CD8-positive, alpha-beta memory T cell (primary cell): Measurements from ENCODE around the gene HDGF. TPM values are rescaled to one million over a fixed set of nuclear protein-coding genes. Genes with fewer than 3 reads are reported as not detected.
A peak's percentile ranks its signal among the peaks of the same experiment; 100 is the strongest.

Experiments
- CTCF ChIA-PET: fragments of 350-600 bp; sonication (Branson Sonifier 250); formaldehyde crosslinking; loops from one replicate; lab custom pipeline; 2021; ENCODE audit warnings: antibody characterized with exemption; lab: Charles Lee
- POLR2A ChIA-PET: fragments of 350-600 bp; sonication (Branson Sonifier 250); formaldehyde crosslinking; loops from one replicate; lab custom pipeline; 2021; ENCODE audit warnings: antibody characterized with exemption; lab: Charles Lee
- DNase-seq, 5 donors: peaks; one replicate each; pipeline versions ENCODE4 v3.0.0 to v3.0.0-alpha.2; 2020 to 2022; ENCODE audit warnings: mixed read lengths in 1 of 5
- H3K27ac ChIP-seq: one replicate; pipeline ENCODE4 v1.7.0; 2013; ENCODE audit warnings: low read depth, mild to moderate bottlenecking, low read length, moderate library complexity
- H3K27me3 ChIP-seq: 2 replicates; pipeline ENCODE4 v1.7.0; 2013; ENCODE audit warnings: low read length, mild to moderate bottlenecking; ENCODE audit not compliant: insufficient read depth, poor library complexity, severe bottlenecking
- H3K36me3 ChIP-seq: 2 replicates; pipeline ENCODE4 v1.7.0; 2013; ENCODE audit warnings: mild to moderate bottlenecking, low read length, moderate library complexity; ENCODE audit not compliant: insufficient read depth
- H3K4me1 ChIP-seq: 2 replicates; pipeline ENCODE4 v1.7.0; 2013; ENCODE audit warnings: mild to moderate bottlenecking, low read length, moderate library complexity; ENCODE audit not compliant: insufficient read depth
- H3K4me3 ChIP-seq: 2 replicates; pipeline ENCODE4 v1.7.0; 2013; ENCODE audit warnings: mild to moderate bottlenecking, low read length
- H3K9me3 ChIP-seq: 2 replicates; pipeline ENCODE4 v1.7.0; 2013; ENCODE audit warnings: mild to moderate bottlenecking, low read length
- H3K27ac Mint-ChIP-seq, 8 donors: one replicate each; pipeline ENCODE4 v1.8.0; 2020 to 2021; ENCODE audit warnings: mixed read lengths in 8 of 8, mild to moderate bottlenecking in 6 of 8, inconsistent platforms in 3 of 8, moderate library complexity in 3 of 8
- H3K27me3 Mint-ChIP-seq, 2 donors: one replicate each; pipeline ENCODE4 v1.8.0; 2020 to 2021; ENCODE audit warnings: mixed read lengths in 2 of 2, mild to moderate bottlenecking in 1 of 2, moderate library complexity in 1 of 2
- H3K36me3 Mint-ChIP-seq, 3 donors: one replicate each; pipeline ENCODE4 v1.8.0; 2020 to 2021; ENCODE audit warnings: mixed read lengths in 3 of 3, inconsistent platforms in 1 of 3, mild to moderate bottlenecking in 1 of 3
- H3K4me1 Mint-ChIP-seq, 3 donors: one replicate each; pipeline ENCODE4 v1.8.0; 2020 to 2021; ENCODE audit warnings: mixed read lengths in 3 of 3, inconsistent platforms in 1 of 3, mild to moderate bottlenecking in 1 of 3
- H3K4me3 Mint-ChIP-seq, 7 donors: one replicate each; pipeline ENCODE4 v1.8.0; 2020 to 2021; ENCODE audit warnings: mixed read lengths in 7 of 7, mild to moderate bottlenecking in 6 of 7, moderate library complexity in 4 of 7, inconsistent platforms in 2 of 7
- H3K9me3 Mint-ChIP-seq, 5 donors: one replicate each; pipeline ENCODE4 v1.8.0; 2020 to 2022; ENCODE audit warnings: mixed read lengths in 5 of 5, mild to moderate bottlenecking in 3 of 5, moderate library complexity in 2 of 5, inconsistent platforms in 1 of 5
- polyA plus RNA-seq: library from polyadenylated mRNA; unstranded; fragments of 300-500 nt; fragmentation: Illumina TruSeq; gene quantifications from one replicate; pipeline ENCODE4 v1.2.3, GENCODE V29; 2021
- total RNA-seq, 2 experiments: library from RNA; stranded (reverse); gene quantifications; one replicate each; pipeline ENCODE4 v1.2.3, GENCODE V29; 2021

The HDGF gene
- total and polyA plus RNA-seq, 3 experiments from 2014 or later = 46.0 to 299 (median 297) TPM

DNA sequence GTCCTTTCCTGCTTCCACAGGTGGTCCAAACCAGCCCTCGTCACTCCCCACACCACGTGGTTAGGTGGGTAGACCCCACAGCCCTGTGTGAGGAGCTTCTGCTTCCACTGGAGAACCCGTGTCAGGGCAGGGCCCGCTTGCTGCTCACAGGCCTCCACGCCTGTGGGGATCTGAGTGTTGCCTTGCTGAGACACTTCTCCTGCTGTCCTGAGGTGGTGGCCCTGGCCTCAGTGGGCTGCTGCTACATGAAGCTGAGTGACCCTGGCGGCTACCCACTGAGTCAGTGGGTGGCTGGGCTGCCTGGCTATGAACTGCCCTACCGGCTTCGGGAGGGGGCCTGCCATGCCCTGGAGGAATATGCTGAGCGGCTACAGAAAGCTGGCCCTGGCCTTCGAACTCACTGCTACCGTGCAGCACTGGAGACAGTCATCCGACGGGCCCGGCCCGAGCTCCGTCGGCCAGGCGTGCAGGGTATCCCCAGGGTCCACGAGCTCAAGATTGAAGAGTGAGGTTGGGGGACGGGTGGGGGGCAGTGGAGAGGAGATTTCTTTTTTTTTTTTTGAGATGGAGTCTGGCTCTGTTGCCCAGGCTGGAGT, 17.4 kb downstream of the HDGF start:
- H3K9me3 ChIP-seq = no peaks in the 10 kb centered on the region
- H3K36me3 ChIP-seq = peaks cover 13% of the 10 kb centered on the region
- peaks cover 0 to 2% of the 10 kb centered on the region in 2 donors for H3K27me3 Mint-ChIP-seq
- peak overlapping the region in 1 of 8 donors; percentile 45 for H3K27ac Mint-ChIP-seq
- H3K4me3 ChIP-seq = no peak overlapping the region
- no peak overlapping the region for H3K27ac ChIP-seq
- no peak overlapping the region for H3K4me3 Mint-ChIP-seq
- H3K27me3 ChIP-seq = no peaks in the 10 kb centered on the region
- no peak for DNase-seq
- POLR2A ChIA-PET = interaction anchor here (0.6 kb wide), 1 partner anchor 22 kb away, joined by 10 read pairs; no protein-coding TSS in a partner anchor
- H3K4me1 Mint-ChIP-seq = peaks cover 13 to 22% (median 13%) of the 10 kb centered on the region in 3 donors
- no peaks in the 10 kb centered on the region for H3K9me3 Mint-ChIP-seq
- CTCF ChIA-PET = interaction anchor here (1.5 to 4.6 kb wide), 2 partner anchors 8 to 47 kb away, joined by 3 to 20 read pairs; no protein-coding TSS in a partner anchor
- H3K4me1 ChIP-seq = no peaks in the 10 kb centered on the region
- H3K36me3 Mint-ChIP-seq = peaks cover 0 to 44% (median 5%) of the 10 kb centered on the region in 3 donors

DNA sequence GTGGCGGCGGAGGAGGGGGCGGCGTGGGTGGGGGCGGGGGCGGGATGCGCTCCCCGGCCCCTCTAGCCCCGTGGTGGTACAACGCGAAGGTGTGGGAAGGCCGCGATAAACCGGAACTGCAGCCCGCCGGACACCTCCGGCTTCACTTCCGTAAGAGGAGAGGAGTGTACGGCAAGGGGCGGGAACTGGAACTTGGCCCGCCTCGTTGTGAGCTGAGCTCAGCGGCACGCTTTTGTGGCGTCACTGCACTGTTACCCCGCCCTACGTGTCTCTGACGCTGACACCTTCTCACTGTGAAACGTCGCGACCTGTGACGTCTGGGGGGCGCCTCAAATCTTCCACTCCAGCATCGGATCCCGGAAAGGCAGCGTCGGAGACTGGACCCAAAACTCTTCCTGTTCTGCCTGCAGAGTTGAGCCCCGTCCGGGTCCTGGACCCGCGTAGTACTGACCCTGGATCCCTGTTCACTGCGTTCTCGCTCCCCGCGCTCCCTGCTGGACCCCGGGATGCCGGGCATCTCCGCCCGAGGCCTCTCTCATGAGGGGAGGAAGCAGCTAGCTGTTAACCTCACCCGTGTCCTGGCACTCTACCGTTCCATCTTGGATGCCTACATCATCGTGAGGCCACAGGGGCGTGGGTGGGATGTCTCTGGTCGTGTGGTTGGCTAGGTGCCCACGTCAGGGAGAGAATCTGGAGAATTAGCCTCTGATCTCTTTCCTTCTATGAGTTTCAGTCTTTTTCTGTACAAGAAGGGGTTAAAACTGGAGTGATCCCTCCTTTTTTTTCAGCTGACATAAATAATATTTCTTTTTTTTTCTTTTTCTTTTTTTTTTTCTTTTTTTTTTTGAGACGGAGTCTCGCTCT, 22.6 kb downstream of the HDGF start, which contains the start of gene ISG20L2:
Gene ISG20L2 (minus strand): TSS at position 168 of the 864 bp plus-strand sequence. CDS start 1,114 bp downstream, outside the sequence.
- Histone ChIP-seq H3K9me3 (no peaks in the 10 kb centered on the region), H3K36me3 (peaks cover 9% of the 10 kb centered on the region), H3K27ac (peak within 1 kb of the TSS; percentile 98), H3K4me1 (peaks cover 37% of the 10 kb centered on the region), H3K4me3 (peak within 1 kb of the TSS; percentile 97), H3K27me3 (no peaks in the 10 kb centered on the region)
- Mint-ChIP-seq H3K27me3 (peaks cover 0 to 2% of the 10 kb centered on the region in 2 donors), H3K9me3 (no peaks in the 10 kb centered on the region), H3K4me1 (peaks cover 24 to 27% (median 24%) of the 10 kb centered on the region in 3 donors), H3K36me3 (peaks cover 7 to 38% (median 10%) of the 10 kb centered on the region in 3 donors), H3K4me3 (peak within 1 kb of the TSS in 1 of 7 donors; percentile 55), H3K27ac (peak within 1 kb of the TSS in 4 of 8 donors; percentile 99 to 100 (median 99))
- ChIA-PET CTCF (interaction anchor here (1.3 to 6.5 kb wide), 11 partner anchors 13 to 132 kb away, joined by 3 to 183 read pairs (median 52); partner anchors contain the start of genes CRABP2, HDGF, INSRR and MRPL24), POLR2A (interaction anchor here (0.6 to 4.2 kb wide), 10 partner anchors 10 to 42 kb away, joined by 3 to 45 read pairs (median 8); partner anchors contain the start of genes HDGF, MRPL24 and PRCC)
- peak; percentile 94 to 98 (median 96) for DNase-seq

DNA sequence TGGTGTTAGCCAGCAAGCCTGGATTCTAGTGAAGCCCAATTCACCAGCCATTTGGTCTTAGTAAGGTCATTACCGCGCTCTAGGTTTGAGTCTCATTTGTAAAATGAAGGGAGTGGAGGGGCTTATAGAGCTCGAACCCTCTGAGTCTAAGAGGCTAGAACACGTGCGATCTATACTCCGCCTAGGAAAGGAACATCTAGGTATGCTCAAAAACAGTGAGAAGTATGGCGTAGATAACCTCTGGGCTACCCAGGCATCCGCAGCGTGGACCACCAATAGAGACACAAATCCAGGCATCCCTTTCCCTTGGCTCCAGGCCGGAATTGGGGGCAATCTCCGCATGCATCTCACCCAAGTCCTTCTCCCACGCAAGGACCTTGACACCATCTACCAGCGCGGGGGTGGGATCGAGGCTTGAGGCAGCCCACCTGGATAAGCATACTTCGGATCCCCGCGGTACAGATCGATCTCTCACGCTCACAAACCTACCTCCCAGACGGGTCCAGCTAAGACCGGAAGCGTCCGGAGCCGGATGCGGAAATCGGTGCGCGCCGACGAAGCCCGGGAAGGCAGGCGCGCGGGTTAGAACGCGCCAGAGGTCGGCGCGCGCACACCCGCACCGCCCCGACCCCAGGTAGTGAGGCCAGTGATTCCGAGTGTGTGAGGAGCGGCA, 23.4 kb downstream of the HDGF start, which contains the start of gene METTL25B:
Gene METTL25B (plus strand): TSS at position 544 of the 673 bp plus-strand sequence. CDS start 636 bp downstream, outside the sequence.
- Mint-ChIP-seq H3K4me3 (peak within 1 kb of the TSS in 1 of 7 donors; percentile 55), H3K36me3 (peaks cover 9 to 42% (median 14%) of the 10 kb centered on the region in 3 donors), H3K4me1 (peaks cover 31 to 33% (median 32%) of the 10 kb centered on the region in 3 donors), H3K27me3 (peaks cover 0 to 2% of the 10 kb centered on the region in 2 donors), H3K9me3 (no peaks in the 10 kb centered on the region), H3K27ac (peak within 1 kb of the TSS in 4 of 8 donors; percentile 99 to 100 (median 99))
- H3K9me3 ChIP-seq = no peaks in the 10 kb centered on the region
- H3K4me3 ChIP-seq = peak within 1 kb of the TSS; percentile 97
- ChIA-PET CTCF (interaction anchor here (0.6 to 6.5 kb wide), 12 partner anchors 14 to 133 kb away, joined by 3 to 183 read pairs (median 30); partner anchors contain the start of genes CRABP2, HDGF, INSRR and MRPL24), POLR2A (interaction anchor here (0.6 to 4.2 kb wide), 12 partner anchors 11 to 133 kb away, joined by 3 to 45 read pairs (median 6); partner anchors contain the start of genes HDGF, MRPL24, NTRK1 and PRCC)
- peak in 4 of 5 donors; percentile 68 to 84 (median 74) for DNase-seq
- peaks cover 17% of the 10 kb centered on the region for H3K36me3 ChIP-seq
- H3K27ac ChIP-seq = peak within 1 kb of the TSS; percentile 98
- H3K27me3 ChIP-seq = no peaks in the 10 kb centered on the region
- H3K4me1 ChIP-seq = peaks cover 39% of the 10 kb centered on the region

DNA sequence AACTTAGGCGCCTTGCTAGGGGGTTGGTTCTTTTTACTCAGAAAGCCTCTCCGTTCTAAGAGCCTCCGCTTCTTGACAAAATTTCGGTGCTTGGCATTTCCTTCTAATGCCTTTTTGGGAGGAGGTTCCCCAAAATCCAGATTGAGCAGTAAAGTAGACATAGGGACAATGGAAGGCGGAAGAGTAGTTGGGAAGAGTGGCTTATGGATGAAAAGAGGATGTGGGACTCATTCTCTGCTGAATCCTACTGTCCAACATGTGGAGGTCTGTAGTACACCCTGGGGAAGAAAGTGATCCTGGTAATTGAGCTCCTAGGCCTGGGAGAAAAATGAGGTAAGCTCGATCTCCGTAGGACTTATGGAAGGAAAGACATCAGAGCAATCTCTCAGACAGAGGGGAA, 24.0 kb downstream of the HDGF start:
- Mint-ChIP-seq H3K9me3 (no peaks in the 10 kb centered on the region), H3K4me1 (peaks cover 31 to 33% (median 32%) of the 10 kb centered on the region in 3 donors), H3K27ac (peak overlapping the region in 4 of 8 donors; percentile 99 to 100 (median 99)), H3K4me3 (no peak overlapping the region), H3K36me3 (peaks cover 9 to 42% (median 13%) of the 10 kb centered on the region in 3 donors), H3K27me3 (peaks cover 0 to 2% of the 10 kb centered on the region in 2 donors)
- Histone ChIP-seq H3K27me3 (no peaks in the 10 kb centered on the region), H3K27ac (peak overlapping the region; percentile 98), H3K36me3 (peaks cover 21% of the 10 kb centered on the region), H3K9me3 (no peaks in the 10 kb centered on the region), H3K4me3 (peak overlapping the region; percentile 80), H3K4me1 (peaks cover 39% of the 10 kb centered on the region)
- no peak for DNase-seq
- ChIA-PET POLR2A (interaction anchor here (0.8 to 4.2 kb wide), 7 partner anchors 13 to 133 kb away, joined by 3 to 45 read pairs (median 9); partner anchors contain the start of genes HDGF, MRPL24, NTRK1 and PRCC), CTCF (interaction anchor here (0.6 to 6.5 kb wide), 18 partner anchors 13 to 162 kb away, joined by 3 to 183 read pairs (median 14); partner anchors contain the start of genes CRABP2, HDGF, INSRR and MRPL24)

- H3K4me1 Mint-ChIP-seq = peaks cover 31 to 34% (median 33%) of the 10 kb centered on the region in 3 donors
- no peak overlapping the region for H3K4me3 Mint-ChIP-seq
- Histone ChIP-seq H3K4me1 (peaks cover 39% of the 10 kb centered on the region), H3K9me3 (no peaks in the 10 kb centered on the region), H3K36me3 (peaks cover 24% of the 10 kb centered on the region), H3K27ac (peak overlapping the region; percentile 98), H3K27me3 (no peaks in the 10 kb centered on the region), H3K4me3 (peak overlapping the region; percentile 80)
- H3K9me3 Mint-ChIP-seq = no peaks in the 10 kb centered on the region
- peaks cover 0 to 2% of the 10 kb centered on the region in 2 donors for H3K27me3 Mint-ChIP-seq
- peaks cover 9 to 44% (median 13%) of the 10 kb centered on the region in 3 donors for H3K36me3 Mint-ChIP-seq
- ChIA-PET CTCF (interaction anchor here (0.8 to 6.5 kb wide), 46 partner anchors 9 to 341 kb away, joined by 3 to 183 read pairs (median 6); partner anchors contain the start of genes CRABP2, HDGF, INSRR and MRPL24), POLR2A (interaction anchor here (1.0 to 4.2 kb wide), 6 partner anchors 14 to 40 kb away, joined by 4 to 45 read pairs (median 16); partner anchors contain the start of genes CRABP2, HDGF, MRPL24 and PRCC)
- H3K27ac Mint-ChIP-seq = peak overlapping the region in 1 of 8 donors; percentile 99
- peak in 3 of 5 donors; percentile 36 to 48 (median 39) for DNase-seq
Observed at GRCh38 chr1:156726549-156727226, 24.8 kb downstream of the HDGF start.

GRCh38 chr1:156725683-156726280, 25.7 kb downstream of the HDGF start:
- Histone ChIP-seq H3K27me3 (no peaks in the 10 kb centered on the region), H3K36me3 (peaks cover 33% of the 10 kb centered on the region), H3K9me3 (no peaks in the 10 kb centered on the region), H3K27ac (peak overlapping the region; percentile 44), H3K4me1 (peaks cover 39% of the 10 kb centered on the region), H3K4me3 (peak overlapping the region; percentile 80)
- DNase-seq = peak; percentile 72 to 84 (median 76)
- POLR2A ChIA-PET = interaction anchor here (0.9 to 4.2 kb wide), 6 partner anchors 15 to 41 kb away, joined by 3 to 28 read pairs (median 4); partner anchors contain the start of genes CRABP2, HDGF and PRCC
- no peak overlapping the region for H3K4me3 Mint-ChIP-seq
- H3K36me3 Mint-ChIP-seq = peaks cover 9 to 54% (median 13%) of the 10 kb centered on the region in 3 donors
- peaks cover 29 to 34% (median 31%) of the 10 kb centered on the region in 3 donors for H3K4me1 Mint-ChIP-seq
- CTCF ChIA-PET = interaction anchor here (0.8 to 6.5 kb wide), 46 partner anchors 9 to 340 kb away, joined by 3 to 183 read pairs (median 6); partner anchors contain the start of genes CRABP2, HDGF, INSRR and MRPL24
- peaks cover 0 to 2% of the 10 kb centered on the region in 2 donors for H3K27me3 Mint-ChIP-seq
- H3K9me3 Mint-ChIP-seq = no peaks in the 10 kb centered on the region
- H3K27ac Mint-ChIP-seq = no peak overlapping the region
